HepG2 (cell line): ENCODE measurements around the gene SOWAHD.

Experiments used
- BRF2 ChIP-seq: sonication (generic); formaldehyde crosslinking; IDR thresholded peaks from 2 replicates; pipeline ENCODE4 v1.8.1; 2022; ENCODE audit warnings: mild to moderate bottlenecking, missing genetic modification reagents
- CEBPZ ChIP-seq: IDR thresholded peaks from 2 replicates; pipeline ENCODE4 v1.6.1; 2012; ENCODE audit warnings: low read length, improper control_type of control experiment
- CTCF ChIP-seq: sonication (generic); formaldehyde crosslinking; IDR thresholded peaks from 2 replicates; pipeline ENCODE4 v1.5.0; 2020; ENCODE audit warnings: mild to moderate bottlenecking, missing genetic modification reagents, moderate library complexity
- HDAC2 ChIP-seq: sonication (generic); formaldehyde crosslinking; IDR thresholded peaks from 2 replicates; pipeline ENCODE4 v1.4.0; 2020; ENCODE audit warnings: missing genetic modification reagents
- MAFG ChIP-seq: sonication (generic); formaldehyde crosslinking; IDR thresholded peaks from 2 replicates; pipeline ENCODE4 v1.5.1; 2020; ENCODE audit warnings: mild to moderate bottlenecking, missing genetic modification reagents
- SOX5 ChIP-seq: IDR thresholded peaks from 2 replicates; pipeline ENCODE4 v1.6.1; 2016; ENCODE audit warnings: borderline replicate concordance
- TAF1 ChIP-seq: sonication (generic); formaldehyde crosslinking; IDR thresholded peaks from 2 replicates; pipeline ENCODE4 v1.4.0; 2020; ENCODE audit warnings: missing genetic modification reagents
- ZBTB26 ChIP-seq: IDR thresholded peaks from 2 replicates; pipeline ENCODE4 v1.6.1; 2016; ENCODE audit warnings: missing compliant biosample characterization, missing genetic modification reagents, borderline replicate concordance
- ZFP36L2 ChIP-seq: sonication (generic); formaldehyde crosslinking; IDR thresholded peaks from 2 replicates; pipeline ENCODE4 v1.4.0; 2020; ENCODE audit warnings: missing genetic modification reagents
- TF ChIP-seq, protein P1 (sequence below): sonication (generic); formaldehyde crosslinking; IDR thresholded peaks from 2 replicates; pipeline ENCODE4 v1.4.0; 2020; ENCODE audit warnings: mild to moderate bottlenecking, missing genetic modification reagents

DNA sequence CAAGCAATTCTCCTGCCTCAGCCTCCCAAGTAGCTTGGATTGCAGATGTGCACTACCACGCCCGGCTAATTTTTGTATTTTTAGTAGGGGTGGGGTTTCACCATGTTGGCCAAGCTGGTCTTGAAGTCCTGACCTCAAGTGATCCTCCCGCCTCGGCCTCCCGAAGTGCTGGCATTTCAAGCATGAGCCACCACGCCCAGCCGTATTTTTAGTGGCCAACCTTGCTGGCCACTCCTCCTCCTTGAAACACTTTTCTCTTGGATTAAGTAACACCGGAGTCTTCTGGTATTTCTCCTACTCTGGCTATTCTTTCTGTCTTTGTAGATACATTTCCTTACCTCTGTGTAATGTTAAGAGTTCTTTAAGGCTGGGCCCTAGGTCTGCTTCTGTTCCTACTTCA lies 44.2 kb downstream of the SOWAHD start:
- no peak for TF ChIP-seq BRF2
- TF ChIP-seq CTCF (CRISPR knock-in tag): no peak
- no peak for TF ChIP-seq CEBPZ
- no peak for TF ChIP-seq ZFP36L2 (CRISPR knock-in tag)
- no peak for TF ChIP-seq MAFG (CRISPR knock-in tag)
- TF ChIP-seq, protein P1, sequence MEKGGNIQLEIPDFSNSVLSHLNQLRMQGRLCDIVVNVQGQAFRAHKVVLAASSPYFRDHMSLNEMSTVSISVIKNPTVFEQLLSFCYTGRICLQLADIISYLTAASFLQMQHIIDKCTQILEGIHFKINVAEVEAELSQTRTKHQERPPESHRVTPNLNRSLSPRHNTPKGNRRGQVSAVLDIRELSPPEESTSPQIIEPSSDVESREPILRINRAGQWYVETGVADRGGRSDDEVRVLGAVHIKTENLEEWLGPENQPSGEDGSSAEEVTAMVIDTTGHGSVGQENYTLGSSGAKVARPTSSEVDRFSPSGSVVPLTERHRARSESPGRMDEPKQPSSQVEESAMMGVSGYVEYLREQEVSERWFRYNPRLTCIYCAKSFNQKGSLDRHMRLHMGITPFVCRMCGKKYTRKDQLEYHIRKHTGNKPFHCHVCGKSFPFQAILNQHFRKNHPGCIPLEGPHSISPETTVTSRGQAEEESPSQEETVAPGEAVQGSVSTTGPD: no peak
- TF ChIP-seq ZBTB26 (CRISPR knock-in tag): no peak
- no peak for TF ChIP-seq HDAC2
- TF ChIP-seq SOX5 (CRISPR knock-in tag): no peak
- TF ChIP-seq TAF1: no peak
